Keratinocyte (primary cell): Measurements from ENCODE around the gene PXN.

Experiments used
- CTCF ChIP-seq, 3 experiments: IDR thresholded peaks in 1 of 3; conservative IDR thresholded peaks in 1 of 3; optimal IDR thresholded peaks in 1 of 3; 2 replicates in 2 of 3; 3 replicates in 1 of 3; pipeline versions ENCODE3 to v1.5.1; 2011; ENCODE audit warnings: low read length in 3 of 3, mild to moderate bottlenecking in 3 of 3, moderate library complexity in 2 of 3, control low read depth in 1 of 3, inconsistent platforms in 1 of 3; ENCODE audit not compliant: insufficient read depth in 2 of 3; ENCODE audit errors: extremely low read depth in 1 of 3
- EZH2 ChIP-seq: IDR thresholded peaks from one replicate; pipeline ENCODE4 v1.6.1; 2012; ENCODE audit warnings: inconsistent platforms, mild to moderate bottlenecking, low read length, moderate library complexity

DNA sequence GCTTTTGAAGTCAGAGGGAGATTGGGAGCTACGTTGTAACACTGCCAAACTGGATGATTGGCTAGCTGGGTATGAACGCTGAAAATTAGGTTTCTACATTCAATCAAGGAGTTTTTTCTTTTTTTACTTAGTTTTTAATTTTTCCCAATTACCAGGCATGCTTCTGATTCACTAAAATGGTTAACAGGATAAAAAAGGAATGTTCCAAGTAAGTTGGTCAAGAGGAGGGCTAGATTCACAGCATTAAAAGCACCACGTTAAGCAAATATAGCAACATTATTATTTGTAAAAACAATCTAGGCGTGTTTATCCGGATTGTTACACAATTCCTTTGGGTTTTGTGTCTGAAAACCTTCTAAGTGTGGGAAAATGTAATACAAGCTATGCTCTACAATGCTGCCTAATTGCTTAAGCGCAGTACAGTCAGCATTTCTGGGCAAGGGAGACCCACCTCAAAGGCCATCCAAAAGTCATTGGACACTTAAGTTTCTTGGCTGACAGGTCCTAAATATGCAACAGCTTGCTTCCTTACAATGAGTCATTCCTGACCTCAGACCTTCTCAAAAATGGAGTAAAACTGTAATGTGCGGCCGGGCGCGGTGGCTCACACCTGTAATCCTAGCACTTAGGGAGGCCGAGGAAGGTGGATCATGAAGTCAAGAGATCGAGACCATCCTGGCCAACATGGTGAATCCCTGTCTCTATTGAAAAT, 65.8 kb downstream of the PXN start:
- TF ChIP-seq CTCF (optimal IDR thresholded peaks at IDR 0.05 in 1 of 3, IDR thresholded peaks at IDR 0.05 in 1 of 3, conservative IDR thresholded peaks at IDR 0.05 in 1 of 3; ENCODE audit: extremely low read depth in 1 of 3, insufficient read depth in 2 of 3, low read length in 3 of 3) = no peak
- no peak for TF ChIP-seq EZH2
